Neural progenitor cell (in vitro differentiated cells): ENCODE results near the gene SLX1B.
"Not testable (repeated sequence)": the region's sequence is repeated elsewhere in the genome, so short reads cannot be mapped to it uniquely, and the experiment has no call there.

ENCODE experiments used
- CTCF ChIP-seq: fragments of 200-600 bp; sonication (generic); IDR thresholded peaks from 2 replicates; pipeline ENCODE4 v1.5.1; 2017; ENCODE audit warnings: antibody characterized with exemption, mild to moderate bottlenecking
- EZH2 ChIP-seq: fragments of 200-600 bp; sonication (generic); IDR thresholded peaks from 2 replicates; pipeline ENCODE4 v1.6.1; 2017; ENCODE audit warnings: antibody characterized with exemption, mild to moderate bottlenecking, moderate library complexity

GRCh38 chr16:29423587-29423986, 30.7 kb upstream of the SLX1B start:
- TF ChIP-seq CTCF, EZH2: not testable (repeated sequence)
